ENCODE data around the gene KCNE4.

- TF ChIP-seq CTCF (IDR thresholded peaks at IDR 0.05; ENCODE audit: low read length) (no peak), EZH2phosphoT487 (IDR thresholded peaks at IDR 0.05; ENCODE audit: low read length) (no peak)
These were observed 43.0 kb upstream of the KCNE4 start for GRCh38 chr2:223008956-223009355.
